Measurements from ENCODE around the gene ENAM.
A peak's percentile ranks its signal among the peaks of the same experiment; 100 is the strongest.
"Not testable (repeated sequence)": the region's sequence is repeated elsewhere in the genome, so short reads cannot be mapped to it uniquely, and the experiment has no call there.

Gene ENAM

DNA sequence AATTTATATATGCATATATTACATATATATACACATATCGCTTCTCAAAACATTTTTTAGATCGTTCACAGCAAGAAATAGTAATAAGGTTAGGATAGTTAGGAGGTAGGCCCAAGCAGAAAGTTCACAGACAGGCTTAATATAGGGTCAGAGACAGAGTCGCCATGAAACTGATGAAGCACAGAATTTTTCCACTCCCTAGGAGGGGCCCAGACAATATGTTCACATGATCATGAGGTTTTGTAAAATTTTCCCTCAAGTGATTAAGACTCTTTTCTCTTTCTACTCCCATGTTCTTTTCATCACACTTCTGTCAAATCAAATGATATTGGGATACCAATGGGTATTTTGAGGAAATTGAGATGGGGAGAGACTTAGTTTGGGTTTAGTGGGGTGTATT, 5.2 kb upstream of the ENAM start:
- no peak for DNase-seq (ENCODE audit: extremely low read depth in 1 of 2, low read depth in 1 of 2)

DNA sequence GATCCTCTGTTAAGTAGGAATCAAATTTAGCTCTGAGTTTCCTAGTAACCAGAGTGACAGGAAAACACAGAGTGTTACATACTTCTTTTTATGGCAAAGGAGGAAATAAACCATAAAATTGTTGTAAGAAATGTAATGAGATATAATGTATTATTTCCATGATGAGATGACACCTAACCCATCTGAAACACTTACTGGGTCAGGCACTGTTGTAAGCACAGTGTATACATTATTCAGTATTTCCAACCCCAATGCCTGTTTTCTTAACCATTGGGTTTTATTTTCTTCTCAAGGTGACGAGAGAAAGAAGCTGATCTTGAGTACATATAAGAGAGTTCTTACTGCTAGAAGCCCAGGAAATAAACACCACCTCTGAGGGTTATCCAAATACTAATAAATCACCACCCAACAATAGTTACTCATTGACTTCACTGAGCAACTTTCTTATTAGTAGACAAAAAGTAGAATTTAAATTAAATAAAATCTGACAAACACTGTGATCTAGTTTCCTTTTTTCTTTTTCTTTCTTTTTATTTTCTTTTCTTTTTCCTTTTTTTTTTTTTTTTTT, 4.2 kb upstream of the ENAM start:
- no peak for DNase-seq (ENCODE audit: extremely low read depth in 1 of 2, low read depth in 1 of 2)

DNA sequence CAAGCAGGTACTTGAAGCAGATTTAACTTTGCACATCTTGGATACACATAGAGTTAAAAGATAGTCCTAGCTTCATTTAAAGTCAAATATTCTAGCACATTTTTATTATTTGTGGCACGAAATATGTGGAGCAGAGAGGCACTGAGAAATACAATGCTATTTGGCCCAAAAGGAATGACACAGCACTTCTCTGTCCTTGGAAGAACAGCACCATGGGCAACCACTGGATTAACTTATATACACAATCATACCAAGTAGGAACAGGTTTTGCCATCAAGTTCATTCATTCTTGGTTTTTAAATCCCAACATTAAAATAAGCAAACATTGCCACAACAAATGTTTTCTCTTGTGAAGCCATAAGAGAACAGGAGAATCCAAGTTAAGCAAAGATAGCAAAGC, 924 bp upstream of the ENAM start:
- no peak for DNase-seq (ENCODE audit: extremely low read depth in 1 of 2, low read depth in 1 of 2)

DNA sequence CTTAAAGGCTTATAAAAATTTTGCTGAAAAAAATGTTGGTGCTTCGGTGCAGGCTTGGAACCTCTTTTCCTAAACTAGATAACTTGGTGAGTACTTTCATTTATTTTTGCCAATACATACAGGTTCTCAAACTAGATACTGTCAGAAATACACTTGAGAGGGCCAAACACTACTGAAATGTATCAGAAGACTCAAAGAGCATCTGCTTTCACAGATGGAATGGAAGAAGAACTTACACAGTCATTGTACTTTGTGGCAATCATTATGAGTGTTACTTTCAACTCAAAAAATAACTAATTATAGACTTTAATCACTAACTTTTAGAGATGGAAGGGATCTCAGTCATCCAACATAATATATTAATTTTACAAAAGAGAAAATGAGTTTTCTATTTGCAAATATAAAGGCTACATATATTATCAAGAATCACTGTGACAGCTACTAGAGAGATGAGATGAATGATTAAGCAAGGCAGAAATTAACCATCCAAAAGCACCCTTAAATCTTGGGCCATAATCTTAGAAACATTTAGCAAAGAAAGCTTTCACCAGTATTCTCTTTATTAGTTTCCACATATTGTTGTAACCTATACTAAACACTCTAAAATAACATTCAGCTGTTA, 1.0 kb downstream of the ENAM start:
- DNase-seq (ENCODE audit: extremely low read depth in 1 of 2, low read depth in 1 of 2): no peak

DNA sequence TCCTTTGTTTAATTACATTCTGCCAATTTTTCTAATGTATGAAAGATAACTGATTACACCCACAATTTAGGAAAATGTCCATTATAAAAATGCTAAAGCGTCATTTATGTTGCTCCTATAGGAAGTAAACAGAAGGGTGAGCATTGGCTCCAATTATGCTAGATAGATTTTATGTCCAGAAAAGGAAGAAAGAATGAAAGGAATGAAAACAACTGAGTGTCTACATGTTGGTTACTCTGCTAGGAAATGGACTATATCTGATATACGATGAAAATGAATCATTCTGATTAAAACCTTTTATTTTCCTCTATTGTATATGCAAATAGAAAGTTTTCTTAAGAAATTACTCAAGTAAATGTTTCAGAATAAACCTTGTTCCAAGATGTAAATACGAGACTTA, 1.6 kb downstream of the ENAM start:
- DNase-seq (ENCODE audit: extremely low read depth in 1 of 2, low read depth in 1 of 2): no peak

DNA sequence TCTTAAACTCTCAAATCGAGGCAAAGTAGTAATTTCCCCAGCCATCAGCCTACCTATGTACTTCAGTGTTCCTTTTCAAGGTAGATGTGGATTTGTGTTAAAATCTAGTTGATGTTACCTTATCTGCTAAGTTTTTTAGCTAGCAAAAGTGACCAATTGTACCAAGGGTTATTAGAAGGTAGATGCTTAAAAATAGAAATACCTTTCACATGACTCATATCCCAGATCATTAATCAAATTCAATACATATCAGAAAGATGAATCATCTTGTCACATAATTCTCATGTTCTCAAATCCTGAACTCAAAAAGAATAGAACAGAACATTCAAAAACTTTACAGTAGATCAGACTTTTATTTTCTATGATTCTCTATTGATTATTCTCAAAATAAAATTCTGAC, 3.5 kb downstream of the ENAM start:
- DNase-seq (ENCODE audit: extremely low read depth in 1 of 2, low read depth in 1 of 2): no peak

DNA sequence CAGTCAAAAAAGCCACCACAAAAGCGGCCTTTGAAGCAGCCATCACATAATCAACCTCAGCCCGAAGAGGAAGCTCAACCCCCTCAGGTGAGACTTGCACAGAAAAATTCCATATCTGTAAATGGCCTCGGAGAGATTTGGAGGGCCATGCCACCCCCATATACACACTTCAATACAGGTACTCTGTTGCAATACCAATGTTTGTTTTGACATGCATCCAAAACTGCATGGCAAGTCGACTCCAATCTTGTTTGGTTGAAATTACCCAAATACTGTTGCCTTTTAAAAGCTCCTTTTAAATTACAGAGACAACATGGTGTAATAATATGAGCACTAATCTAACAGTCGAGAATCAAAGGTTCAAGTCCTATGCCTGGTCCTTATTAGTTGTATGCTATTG, 5.9 kb downstream of the ENAM start:
- DNase-seq (ENCODE audit: extremely low read depth in 1 of 2, low read depth in 1 of 2): no peak

DNA sequence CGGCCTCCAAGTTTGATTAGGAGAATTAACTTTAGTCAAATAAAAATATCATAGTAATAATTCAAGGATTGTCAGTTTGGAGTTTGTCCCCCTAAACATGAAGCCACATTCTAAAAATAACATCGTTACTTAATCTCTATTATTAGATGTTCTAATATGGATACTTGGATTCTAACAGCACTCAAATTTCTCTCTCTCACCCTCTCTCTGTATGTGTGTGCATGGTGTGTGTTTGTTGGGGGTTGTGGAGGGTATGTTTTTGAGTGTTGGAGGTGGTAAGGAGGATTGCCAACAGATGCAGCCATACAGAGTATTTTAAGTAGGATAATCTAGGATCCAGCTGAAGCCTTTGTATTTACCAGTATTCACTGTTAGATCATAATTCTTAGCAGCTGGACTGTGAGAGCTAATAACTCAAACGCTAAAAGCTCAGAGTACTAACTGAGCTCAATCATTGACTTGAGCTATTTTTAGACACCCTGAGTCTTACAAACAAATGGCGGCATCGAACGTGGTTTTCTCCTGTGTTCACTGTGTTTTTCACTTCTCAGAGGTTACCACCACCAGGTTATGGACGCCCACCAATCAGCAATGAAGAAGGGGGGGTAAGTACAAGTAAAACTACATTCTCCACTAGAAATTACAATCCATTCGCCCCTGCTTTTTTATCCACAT, 8.8 kb downstream of the ENAM start:
- DNase-seq (ENCODE audit: extremely low read depth in 1 of 2, low read depth in 1 of 2): no peak

DNA sequence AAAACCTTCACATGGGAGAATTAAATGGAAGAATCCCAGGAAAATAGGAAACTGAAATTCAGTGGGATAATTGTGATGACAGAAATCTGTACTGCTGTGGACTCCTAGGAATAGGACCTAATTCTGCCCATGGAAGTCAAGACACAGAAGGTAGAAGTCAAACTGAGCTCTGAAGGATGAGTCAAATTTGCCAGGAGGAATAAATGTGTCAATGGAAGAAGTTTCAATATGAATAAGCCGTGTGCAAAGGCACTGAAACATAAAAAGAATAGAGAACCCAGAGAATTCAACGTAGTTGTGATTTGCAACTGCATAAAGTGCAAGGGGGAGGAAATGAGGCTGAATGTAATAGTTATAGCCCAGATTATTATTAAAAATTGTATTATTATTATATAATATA, 11.6 kb downstream of the ENAM start:
- DNase-seq (ENCODE audit: extremely low read depth in 1 of 2, low read depth in 1 of 2): no peak

DNA sequence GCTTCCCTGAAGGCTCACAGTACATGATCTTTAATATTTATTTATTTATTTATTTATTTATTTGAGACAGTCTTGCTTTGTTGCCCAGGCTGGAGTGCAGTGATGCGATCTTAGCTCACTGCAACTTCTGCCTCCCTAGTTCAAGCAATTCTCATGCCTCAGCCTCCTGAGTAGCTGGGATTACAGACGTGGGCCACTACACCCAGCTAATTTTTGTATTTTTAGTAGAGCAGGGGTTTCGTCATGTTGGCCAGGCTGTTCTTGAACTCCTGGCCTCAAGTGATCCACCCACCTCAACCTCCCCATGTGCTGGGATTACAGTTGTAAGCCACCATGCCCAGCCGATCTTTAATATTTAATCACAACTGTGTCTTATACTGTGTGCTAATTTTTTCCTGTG, 22.2 kb downstream of the ENAM start:
- not testable (repeated sequence) for DNase-seq (ENCODE audit: extremely low read depth in 1 of 2, low read depth in 1 of 2)

DNA sequence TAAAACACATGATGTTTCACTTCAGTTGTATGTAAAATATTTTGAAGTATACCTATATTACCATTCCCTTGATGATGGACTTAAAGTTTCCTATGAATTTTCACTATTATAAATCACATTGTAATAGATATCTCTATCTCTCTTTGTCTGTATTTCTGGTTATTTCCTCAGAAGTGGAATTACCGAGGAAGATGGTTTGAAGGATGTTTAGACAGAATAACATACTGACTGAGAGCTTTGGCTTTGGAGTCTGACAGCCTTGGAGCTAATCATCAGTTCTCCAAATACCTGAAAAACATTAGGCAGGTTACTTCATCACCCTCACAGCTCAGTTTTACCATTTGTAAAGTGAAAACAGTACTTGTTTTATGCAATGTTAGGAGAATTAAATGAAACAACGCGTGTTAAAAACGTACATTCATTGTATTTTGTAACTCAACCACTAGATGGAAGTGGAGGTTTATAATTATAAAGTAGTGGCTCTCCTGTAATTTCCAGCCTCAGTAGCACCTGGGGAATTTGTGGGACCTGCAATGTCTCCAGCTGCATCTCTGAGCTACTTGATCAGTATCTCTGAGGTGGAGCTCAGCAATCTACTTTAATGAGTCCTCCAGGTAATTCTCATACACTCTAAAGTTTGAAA, 23.4 kb downstream of the ENAM start:
- no peak for DNase-seq (ENCODE audit: extremely low read depth in 1 of 2, low read depth in 1 of 2)

DNA sequence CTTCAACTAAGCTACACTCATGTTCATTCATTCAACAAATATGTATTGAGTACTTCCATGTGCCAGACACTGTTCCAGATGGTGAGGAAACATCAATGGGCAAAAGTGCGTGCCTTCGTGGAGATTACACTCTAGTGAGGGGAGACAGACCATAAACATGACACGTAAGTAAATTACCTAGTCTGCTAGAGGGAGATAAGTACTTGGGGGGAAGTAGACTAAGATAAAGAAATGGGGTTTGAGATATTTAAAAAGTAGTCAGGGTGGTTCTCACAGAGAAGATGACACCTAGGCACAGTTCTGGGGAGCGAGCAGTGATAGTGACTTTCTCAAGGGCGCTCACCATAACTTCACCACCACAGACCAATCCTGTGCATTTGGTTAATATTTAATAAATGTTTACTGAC, 26.1 kb downstream of the ENAM start:
- DNase-seq (ENCODE audit: extremely low read depth in 1 of 2, low read depth in 1 of 2): no peak

DNA sequence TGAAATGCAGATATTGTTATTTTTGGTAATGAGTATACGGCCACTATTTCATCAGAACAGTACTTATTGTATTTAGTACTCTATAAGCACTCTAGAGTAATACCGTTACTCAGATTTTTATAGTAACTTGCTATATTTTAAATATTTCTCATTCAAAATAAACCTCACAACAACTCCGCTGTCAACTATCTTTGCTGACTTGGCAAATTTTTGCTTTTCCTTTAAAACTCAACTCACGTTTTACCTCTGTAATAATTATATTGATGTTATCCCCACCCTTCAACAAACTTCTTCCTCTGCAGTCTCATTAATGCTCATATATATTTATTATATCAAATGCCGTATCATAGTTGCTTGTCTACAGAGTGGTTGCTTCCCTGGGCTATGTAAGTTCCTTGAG, 28.8 kb downstream of the ENAM start:
- DNase-seq (ENCODE audit: extremely low read depth in 1 of 2, low read depth in 1 of 2): no peak

DNA sequence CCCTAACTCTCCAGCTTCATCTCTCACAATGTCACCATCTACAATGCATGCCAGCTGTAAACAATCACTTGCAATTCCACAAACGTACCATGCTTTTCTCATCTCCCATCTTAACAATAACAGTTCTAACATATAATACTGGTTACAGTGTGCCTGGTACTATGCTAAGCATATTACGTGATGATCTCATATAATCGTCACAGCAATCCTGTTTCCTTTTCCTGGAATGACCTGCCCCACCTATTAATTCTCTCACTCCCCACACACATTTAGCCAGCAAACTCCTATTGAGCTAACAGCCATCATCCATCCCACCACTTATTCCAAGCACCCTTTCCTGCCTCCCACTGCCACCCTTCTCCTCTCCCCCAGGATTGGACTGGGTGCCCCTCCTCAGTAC, 29.9 kb downstream of the ENAM start:
- no peak for DNase-seq (ENCODE audit: extremely low read depth in 1 of 2, low read depth in 1 of 2)

DNA sequence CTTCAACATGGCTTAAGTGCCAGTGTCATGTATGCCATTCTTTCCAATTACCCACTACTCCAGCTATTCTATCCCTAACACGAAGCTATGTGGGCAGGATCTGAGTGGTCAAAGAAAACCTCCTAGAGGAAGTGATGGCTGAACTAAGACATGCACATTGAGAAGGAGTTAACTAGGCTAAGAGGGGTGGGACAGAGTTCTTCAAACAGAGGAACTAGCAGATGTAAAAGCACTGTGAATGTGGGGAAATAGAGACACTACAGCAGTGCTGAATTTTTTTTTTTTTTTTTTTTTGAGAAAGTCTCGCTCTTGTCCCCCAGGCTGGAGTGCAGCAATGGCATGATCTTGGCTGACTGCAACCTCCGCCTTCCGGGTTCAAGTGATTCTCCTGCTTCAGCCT, 31.6 kb downstream of the ENAM start:
- DNase-seq (ENCODE audit: extremely low read depth in 1 of 2, low read depth in 1 of 2): no peak

DNA sequence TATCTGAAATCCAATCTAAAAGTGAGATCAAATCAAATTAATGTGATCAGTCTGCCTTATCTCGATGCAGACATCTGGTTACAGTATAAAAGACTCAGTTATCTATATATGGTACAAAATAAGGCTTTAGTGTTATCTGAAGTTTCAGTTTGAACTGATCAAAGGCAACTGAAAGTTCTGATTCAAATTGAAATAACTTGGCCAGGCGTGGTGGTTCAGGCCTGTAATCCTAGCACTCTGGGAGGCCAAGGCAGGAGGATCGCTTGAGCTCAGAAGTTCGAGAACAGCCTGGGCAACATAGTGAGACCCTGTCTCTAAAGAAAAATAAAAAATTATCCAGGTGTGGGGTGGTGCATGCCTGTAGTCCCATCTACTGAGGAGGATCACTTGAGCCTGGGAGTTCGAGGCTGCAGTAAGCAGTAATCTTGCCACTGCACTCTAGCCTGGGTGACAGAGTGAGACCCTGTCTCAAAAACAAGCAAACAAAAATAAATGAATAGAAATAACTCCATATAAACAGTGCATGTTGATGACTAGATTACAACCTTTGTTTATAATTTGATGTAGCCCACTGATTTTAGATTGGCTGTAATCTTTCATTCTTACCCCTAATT, 32.9 kb downstream of the ENAM start:
- DNase-seq (ENCODE audit: extremely low read depth in 1 of 2, low read depth in 1 of 2): peak in 1 of 2 donors; percentile 5

DNA sequence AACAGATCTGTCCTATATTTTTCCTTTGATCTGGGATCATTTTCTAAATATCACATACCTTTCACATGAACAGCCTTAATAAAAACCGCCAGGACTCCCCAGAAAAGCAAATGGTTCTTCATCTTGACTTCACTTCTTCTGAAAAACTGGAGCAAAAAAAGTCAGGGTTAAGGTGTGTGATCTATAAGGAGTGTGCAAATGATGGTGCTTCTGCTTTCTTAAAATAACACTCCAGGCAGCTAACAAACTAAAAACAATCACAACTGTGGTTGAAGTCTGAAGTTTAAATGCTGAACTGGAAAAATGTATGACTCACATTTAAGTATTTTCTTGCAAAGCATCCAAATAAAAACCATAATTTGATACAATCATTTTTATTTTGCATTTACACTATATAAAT, 37.8 kb downstream of the ENAM start, which contains the start of gene JCHAIN:
JCHAIN (minus strand) TSS at position 140 of the 400 bp plus-strand sequence; CDS start at position 122, 18 bp downstream.
- DNase-seq (ENCODE audit: extremely low read depth in 1 of 2, low read depth in 1 of 2): no peak

DNA sequence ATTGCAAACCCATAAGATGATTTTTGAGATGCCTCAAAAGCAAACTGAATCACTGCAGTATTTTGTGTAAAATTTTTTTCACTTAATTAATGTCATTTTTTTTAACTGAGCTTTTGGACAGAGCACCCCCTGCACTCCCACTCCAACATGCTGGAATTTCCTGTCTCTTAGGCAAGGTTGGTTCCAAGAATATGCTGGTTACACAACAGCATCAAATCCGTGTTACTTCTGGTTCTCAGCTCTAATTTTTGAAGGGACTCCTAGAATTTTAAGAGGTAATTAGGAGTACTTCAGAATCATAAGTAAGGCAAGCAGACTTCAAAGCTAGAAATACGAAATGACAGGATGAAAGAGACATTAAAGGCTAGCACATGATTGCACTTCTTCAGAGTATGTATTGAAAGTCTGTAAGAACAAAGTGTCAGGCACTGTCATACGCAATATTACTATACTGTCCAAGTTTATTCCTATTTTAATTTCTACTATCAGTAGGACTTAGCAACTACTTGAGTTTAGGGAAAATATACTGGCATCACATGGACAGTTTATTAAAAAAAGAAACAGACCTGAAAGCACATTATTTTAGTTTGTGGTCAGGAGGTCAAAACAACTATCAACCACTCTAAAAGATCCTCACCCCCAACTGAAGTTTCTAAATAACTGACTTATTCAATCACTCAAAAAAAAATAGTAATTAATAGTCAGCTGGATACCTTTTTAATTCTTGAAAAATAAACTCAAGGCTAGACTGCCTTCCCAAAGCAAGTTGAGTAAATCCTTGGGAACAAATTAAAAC, 39.4 kb downstream of the ENAM start:
- DNase-seq (ENCODE audit: extremely low read depth in 1 of 2, low read depth in 1 of 2): no peak

DNA sequence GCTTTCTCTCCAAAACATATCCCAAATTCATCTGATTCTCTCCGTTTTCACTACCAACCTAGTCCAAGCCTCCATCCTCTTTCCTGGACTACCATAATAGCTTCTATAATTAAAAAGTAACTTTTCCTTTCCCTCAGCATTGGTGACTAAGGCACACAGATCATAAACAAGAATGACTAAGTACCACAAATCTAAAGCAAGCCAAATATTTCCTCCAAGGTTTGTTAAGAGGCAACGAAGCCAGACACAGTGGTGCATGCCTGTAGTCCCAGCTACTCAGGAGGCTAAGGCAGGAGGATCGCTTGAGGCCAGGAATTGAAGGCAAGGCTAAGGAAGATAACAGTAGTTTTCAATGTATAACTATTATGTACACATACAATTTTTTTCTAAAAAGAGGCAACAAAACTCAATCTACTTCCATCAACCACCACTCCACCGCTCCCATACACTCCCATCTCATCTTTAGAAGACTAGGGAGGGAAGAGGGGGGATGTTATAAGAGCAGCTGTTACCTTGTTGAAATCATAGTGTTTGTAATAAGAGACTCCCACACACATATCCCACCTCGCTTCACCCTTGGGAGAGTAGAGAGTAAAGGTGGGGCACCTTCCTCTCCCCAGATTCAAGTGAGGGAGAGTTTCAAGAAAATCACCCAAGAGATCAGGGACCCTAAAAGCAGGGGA, 41.9 kb downstream of the ENAM start:
- no peak for DNase-seq (ENCODE audit: extremely low read depth in 1 of 2, low read depth in 1 of 2)

DNA sequence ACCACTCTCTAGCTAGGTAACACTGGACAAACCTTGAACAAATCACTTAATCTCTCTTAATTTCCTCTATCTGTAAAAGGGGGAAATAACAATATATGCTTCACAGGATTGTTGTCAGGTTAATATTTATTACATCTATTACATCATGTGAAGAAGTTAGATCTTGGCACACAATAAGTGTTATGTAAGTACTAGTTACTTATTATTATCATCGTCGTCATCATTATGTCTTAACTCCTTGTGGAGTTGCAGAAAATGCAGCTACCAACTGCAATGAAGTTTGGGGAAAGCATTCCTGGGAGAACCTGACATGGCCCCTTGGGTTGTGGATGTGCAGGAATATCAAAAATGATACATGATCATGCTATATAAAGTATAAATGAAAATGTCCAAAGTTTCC, 42.5 kb downstream of the ENAM start:
- DNase-seq (ENCODE audit: extremely low read depth in 1 of 2, low read depth in 1 of 2): no peak
